OCI-LY1 (cell line): ENCODE data around the gene LRCH1.

ENCODE experiments used
- EZH2 ChIP-seq: fragments of 200-600 bp; sonication (generic), shearing (Covaris generic); IDR thresholded peaks from 2 replicates; pipeline ENCODE4 v1.8.0; 2017; ENCODE audit warnings: borderline replicate concordance, mixed run types, mild to moderate bottlenecking, antibody characterized with exemption, low read length, moderate library complexity, mixed read lengths
- TF ChIP-seq, protein P1 (sequence below): fragments of 200-600 bp; sonication (generic), shearing (Covaris generic); IDR thresholded peaks from 2 replicates; pipeline ENCODE4 v1.5.1; 2017; ENCODE audit warnings: mild to moderate bottlenecking, antibody characterized with exemption, low read length, moderate library complexity, mixed read lengths

DNA sequence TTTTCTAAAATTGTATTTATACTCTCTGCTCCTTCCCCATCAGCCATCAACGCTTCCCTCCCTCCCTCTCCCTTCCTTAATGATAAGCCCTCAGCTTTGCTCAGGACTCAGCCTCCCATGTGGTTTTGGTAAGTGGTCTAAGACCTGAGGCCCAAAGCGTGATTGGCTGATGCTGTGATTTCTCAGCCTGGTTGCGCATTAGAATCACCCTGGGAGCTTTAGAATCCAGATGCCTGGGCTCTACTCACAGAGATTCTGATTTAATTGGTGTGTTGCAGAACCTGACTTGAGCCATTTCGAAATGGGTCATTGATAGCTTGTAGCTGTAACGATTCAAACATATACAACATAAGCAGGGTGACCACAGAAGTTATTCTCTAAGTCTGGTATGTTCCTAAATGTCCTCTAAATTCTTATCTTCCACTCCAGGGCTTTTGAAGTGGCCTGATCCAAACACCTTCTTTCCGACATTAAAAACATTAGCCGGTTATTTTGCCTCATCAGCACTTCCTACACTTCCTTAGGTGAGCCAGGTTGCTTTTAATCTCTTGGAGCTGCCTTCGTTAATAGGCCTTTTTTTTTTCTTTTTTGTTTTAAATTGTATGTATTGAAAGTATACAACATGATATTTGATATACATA, 60.6 kb downstream of the LRCH1 start:
- TF ChIP-seq EZH2 = no peak
- TF ChIP-seq, protein P1, sequence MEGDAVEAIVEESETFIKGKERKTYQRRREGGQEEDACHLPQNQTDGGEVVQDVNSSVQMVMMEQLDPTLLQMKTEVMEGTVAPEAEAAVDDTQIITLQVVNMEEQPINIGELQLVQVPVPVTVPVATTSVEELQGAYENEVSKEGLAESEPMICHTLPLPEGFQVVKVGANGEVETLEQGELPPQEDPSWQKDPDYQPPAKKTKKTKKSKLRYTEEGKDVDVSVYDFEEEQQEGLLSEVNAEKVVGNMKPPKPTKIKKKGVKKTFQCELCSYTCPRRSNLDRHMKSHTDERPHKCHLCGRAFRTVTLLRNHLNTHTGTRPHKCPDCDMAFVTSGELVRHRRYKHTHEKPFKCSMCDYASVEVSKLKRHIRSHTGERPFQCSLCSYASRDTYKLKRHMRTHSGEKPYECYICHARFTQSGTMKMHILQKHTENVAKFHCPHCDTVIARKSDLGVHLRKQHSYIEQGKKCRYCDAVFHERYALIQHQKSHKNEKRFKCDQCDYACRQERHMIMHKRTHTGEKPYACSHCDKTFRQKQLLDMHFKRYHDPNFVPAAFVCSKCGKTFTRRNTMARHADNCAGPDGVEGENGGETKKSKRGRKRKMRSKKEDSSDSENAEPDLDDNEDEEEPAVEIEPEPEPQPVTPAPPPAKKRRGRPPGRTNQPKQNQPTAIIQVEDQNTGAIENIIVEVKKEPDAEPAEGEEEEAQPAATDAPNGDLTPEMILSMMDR = no peak
